HG03095 (cell line): ENCODE measurements around the gene MCM6.

Experiments
- ATAC-seq: cut with Tn5 transposase; IDR thresholded peaks from one replicate; pipeline ENCODE4 v1.9.1; 2021; ENCODE audit warnings: moderate library complexity; ENCODE audit not compliant: unreplicated experiment

The MCM6 gene

DNA sequence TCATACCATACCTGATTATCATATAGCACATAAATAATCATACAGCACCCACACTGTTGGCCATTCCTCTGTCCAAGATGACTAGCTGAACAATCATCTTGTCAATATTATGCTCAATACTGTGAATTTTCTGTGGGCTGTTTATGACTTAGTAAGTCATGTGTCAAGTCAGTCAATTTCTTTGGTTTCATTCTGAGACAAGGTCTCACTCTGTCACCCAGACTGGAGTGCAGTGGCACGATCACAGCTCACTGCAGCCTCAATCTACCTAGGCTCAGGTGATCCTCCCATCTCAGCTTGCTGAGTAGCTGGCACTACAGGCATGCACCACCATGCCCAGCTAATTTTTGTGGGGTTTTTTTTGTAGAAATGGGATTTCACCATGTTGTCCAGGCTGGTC lies 5.7 kb downstream of the MCM6 start:
- peak; percentile 49 for ATAC-seq

DNA sequence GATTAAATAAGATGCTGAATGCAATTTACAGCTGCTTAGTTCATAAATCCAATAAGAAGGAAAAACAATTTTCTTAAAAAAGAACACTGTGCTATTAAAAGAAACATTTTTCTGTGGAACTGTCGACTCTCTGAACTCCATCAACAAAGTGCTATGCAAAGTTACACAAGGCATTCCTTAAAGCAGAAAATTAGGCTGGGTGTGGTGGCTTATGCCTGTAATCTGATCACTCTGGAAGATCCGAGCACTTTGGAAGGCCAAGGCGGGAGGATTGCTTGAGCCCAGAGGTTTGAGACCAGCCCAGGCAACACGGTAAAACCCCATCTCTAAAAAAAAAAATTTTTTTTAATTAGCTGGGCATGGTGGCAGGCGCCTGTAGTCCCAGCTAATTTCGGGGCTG lies 13.0 kb downstream of the MCM6 start:
- no peak for ATAC-seq

DNA sequence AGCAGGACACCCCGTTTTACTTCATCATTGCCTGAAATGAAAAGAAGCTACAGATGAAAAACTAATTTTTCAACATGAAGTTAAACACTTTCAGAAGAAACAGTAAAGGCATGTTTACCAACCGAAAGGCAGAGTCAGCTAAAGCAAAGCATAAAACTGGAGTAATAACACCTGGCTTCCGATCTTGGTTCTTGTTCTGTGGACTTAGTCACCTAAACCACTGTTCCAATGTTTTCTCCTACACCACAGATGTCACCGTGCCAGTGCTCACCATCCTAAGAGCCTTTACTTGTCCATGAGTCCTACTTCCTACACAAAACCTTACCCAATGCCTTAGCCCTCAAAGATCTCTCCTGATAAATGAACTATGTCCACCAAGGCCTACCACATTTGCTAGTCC lies 13.5 kb downstream of the MCM6 start:
- ATAC-seq = no peak

DNA sequence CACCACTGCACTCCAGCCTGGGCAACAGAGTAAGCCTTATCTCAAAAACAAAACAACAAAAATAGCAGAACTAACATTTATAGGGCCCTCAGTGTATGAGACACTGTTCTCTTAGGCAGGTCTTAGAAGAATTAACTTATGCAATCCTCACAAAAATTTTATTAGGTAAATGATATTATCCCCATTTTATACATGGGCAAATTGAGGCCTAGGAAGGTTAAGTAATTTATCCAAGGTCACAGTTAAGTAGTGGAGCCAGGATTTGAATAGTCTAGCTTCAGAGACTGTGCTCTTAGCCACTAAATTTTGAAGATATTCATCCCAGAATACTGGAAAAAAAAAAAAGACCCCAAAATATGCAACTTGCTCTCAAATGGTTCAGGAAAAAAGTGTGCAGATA lies 22.8 kb downstream of the MCM6 start:
- no peak for ATAC-seq

DNA sequence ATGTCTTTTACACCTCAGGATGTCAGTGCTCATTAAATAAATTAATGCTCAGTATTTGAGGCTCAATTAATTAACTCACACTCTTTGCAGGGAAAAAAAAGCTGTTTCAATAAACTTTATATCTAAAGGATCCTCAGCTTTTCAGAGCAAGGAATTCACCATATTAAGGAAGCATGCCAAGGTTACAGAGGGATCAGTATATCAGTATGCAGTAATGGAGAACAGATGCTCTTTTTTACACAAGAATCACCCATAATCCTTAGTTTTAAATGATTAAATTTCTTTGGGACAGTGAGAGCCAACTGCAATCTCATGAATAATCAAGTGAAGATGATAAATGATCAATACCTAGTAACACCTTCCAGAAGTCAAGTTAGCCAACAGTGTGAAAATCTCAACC lies 24.4 kb downstream of the MCM6 start:
- ATAC-seq = no peak

DNA sequence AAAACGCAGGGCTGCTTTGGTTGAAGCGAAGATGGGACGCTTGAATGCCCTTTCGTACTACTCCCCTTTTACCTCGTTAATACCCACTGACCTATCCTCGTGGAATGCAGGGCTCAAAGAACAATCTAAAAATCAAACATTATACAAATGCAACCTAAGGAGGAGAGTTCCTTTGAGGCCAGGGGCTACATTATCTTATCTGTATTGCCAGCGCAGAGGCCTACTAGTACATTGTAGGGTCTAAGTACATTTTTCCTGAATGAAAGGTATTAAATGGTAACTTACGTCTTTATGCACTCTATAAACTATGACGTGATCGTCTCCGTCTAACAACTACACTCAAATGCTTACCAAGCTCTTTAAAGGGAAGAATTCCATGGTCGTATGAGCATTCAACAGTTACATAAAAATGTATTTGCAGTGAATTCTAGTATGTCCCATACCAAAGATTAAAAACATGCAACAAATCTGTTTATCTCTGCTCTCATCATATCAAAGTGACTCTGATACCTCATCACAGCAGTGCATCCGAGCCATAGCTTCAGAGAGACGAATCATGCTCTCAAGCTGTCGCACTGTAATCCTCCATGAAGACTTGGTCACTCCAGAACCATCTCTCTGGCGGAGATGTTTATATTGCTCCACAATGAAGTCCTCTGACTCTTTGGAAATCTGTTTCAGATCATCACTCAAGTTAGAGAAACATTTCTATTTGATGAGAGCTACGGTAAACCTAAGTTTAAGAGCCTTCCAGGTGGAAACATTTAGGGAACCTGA lies 25.2 kb downstream of the MCM6 start:
- no peak for ATAC-seq

DNA sequence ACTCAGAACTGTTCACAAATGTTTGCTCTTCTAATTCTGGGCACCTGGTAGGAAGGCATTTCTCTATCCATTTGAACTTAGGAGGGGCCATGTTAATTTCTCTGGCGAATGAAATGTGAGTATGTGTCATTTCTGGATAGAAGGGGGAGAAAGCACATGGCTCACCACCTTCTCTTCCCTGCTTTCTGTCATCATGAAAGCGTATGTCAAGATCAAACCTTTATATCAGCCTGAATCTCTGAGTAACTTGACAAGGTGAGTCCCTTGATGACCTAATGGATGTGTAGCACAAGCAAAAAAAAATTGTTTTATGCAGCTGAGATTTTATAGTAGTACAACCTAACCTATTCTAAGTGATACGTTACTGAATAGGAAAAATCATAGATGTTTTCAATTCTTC lies 27.2 kb downstream of the MCM6 start:
- ATAC-seq = no peak

DNA sequence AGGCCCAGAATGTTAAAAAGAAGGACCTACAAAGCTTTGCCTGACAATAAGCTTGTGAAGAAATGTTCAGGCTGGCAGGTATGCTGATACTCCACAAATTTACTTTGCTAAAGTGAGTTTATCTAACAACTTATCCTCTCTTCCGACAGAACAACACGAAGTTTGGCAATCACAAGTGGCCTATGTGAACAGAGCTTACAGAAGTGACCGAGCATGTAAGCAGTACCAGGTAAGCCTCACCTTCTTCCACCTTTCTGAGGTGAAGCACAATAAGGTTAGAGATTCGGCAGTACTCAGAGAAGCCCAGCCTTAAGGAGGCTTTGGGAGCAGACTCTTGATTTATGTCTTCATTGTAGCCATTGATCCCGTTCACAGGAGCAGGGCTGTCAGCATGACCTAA lies 30.2 kb downstream of the MCM6 start:
- no peak for ATAC-seq

DNA sequence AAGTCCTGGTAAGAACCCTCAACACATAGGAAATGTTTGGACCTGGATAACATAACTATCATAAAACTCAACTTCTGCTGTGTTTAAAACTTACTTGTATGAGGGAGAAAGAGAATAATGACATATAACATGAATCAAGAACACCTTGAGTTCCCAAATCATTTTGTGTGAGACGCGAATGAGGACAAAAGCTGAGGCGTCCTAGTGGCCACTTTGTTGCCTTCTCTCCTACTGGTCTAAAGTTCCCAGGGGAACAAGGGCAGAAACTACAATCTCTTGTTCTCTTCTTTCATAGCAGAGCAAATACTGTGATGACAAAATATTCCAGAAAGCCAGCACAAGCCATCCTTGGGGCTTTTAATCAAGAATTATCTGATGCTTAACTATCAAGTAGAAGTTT lies 31.0 kb downstream of the MCM6 start:
- no peak for ATAC-seq

DNA sequence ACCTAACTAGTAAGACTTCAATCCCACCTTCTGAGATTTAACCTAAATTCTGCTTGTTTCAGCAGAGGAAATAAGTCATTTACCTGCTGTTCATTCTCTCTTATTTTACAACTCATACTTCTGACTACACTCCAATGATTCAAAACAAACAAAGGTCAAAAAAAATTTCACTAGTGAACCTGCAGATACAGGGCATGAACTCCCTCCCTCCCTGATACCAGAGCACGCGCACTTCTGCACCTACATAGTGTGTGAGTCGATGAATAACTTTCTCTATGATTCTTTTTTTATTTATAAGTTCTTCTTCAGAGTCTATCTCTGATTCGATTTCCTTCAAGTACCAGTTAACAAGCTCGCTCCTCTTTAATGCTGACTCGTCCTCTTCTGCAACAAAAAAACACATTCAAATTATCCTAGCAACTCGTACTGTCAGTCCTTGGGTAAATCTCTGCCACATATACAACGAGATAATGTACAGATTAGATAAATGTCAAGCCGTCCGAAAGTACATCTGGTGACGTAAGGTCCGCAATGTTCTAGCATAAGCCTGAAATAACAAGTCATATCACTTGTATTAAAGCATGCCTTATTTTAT lies 31.8 kb downstream of the MCM6 start:
- no peak for ATAC-seq

DNA sequence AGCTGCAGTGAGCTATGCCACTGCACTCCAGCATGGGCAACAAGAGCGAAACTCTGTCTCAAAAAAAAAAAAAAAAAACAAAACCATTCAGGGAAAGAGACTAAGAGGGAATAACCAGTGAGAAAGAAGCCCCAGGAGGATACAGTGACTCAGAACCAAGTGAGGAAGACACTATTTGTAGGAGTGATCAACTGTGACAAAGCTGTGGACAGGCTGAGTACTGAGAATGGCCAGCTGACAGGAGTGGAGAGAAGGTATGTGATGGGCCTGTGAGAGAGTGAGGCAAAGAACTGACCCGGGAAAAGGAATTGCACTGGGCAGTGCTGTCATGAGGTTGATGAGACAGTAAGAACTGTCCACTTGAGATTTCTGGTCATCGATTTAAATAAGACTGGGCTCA lies 32.6 kb downstream of the MCM6 start:
- no peak for ATAC-seq

DNA sequence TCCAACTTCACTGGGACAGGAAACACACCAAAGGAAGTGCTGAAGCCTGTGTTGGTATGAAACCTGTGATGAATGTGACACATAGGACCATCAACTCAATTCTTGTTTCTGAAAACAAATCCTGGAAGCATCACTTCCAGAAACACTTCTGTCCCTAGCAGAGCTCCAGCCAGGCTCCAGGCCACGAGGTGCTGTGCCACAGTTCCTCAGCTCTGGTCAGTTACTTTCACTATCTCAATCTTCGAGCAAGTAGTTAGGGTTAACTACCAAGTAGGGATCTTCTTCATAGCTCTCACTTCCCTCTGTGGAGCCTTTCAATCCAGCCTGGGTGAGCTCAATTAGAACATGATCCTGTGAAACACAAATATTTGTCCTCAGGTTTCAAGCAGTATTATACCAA lies 35.6 kb downstream of the MCM6 start:
- no peak for ATAC-seq

DNA sequence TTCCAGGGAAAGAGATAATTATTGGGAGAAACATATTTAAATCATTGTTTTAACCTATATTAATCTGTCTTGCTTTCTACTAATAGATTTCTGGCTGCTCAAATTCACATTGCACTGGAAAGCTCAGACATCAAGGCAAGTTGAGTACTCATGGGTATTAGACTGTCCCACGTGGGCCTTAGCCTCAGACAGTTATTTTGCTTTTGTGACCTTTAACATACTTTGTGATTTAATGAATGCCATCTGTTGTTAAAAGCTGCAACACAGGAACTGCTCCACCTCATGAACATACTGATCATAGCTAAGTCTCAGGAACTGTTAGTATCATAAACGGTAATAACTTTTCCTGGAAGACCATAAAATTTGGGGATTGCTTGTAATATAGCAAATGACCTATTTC lies 36.5 kb downstream of the MCM6 start:
- no peak for ATAC-seq

DNA sequence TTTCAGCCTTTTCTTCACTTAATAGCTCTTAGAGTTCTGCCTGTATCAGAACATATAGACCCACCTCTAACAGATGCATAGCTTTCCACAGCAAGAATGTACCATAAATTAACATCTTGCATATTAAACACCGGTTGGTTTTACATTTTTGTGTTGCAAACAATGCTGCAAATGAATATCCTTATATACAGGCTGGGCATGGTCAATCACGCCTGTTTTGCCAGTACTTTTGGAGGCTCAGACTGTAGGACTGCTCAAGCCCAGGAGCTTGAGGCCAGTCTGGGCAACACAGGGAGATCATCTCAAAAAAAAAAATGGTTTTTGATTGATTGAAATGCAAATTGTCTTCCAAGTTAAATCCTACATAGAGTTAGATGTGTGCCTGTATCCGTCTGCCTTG lies 37.7 kb downstream of the MCM6 start:
- ATAC-seq = no peak

DNA sequence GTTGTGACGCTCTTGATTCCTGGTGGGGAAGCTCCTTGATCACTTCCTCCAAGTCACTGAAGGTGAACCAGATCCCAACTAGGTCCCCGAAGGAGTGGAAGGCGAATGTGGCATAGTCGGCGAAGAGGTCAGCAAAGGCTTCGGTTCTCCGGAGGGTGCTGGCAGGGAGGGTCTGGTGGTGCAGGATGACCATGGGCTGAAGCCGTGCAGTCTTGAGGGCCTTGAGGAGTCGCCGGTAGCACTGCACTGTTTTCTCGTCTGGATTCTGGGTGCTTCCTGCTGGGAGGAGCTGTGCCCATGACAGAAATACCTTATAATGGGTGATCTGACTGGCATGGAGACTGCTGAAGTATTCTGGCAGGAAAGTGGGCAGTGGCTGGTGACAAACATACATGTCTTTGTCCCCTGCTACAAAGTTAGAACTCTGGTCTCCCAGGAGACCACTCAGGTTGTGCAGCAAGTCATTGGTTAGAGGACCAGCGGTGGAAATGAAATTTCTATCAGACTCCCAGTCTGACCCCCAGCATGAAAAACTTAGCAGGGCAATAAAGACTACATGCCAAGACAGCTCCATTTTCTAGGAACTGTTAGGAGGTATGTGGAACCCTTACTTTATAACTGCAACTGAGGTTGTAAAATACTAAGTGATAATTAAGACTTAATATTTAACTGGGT lies 39.5 kb downstream of the MCM6 start, which contains the start of gene LCT:
Gene LCT (minus strand): TSS at position 589 of the 675 bp plus-strand sequence. CDS start 15 bp downstream, at position 574.
- ATAC-seq = no peak

DNA sequence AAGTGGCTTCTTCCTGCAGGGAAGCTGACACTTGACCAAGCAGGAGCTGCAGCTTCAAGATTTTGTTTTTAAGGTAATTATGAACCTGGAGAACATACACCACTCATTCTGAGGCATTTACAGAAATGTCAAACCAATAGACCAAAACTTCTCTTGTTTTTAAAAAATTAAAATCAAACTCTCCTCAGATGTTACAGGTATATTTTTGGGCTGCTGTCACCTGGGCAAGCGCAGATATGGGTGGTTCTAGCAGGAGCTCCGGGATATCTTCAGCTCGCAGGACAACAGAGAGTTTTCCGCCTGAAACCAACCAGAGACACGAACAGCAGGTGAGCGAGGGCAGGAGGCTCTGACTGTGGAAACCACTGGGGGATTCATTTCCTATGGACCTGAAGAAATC lies 43.4 kb downstream of the MCM6 start:
- no peak for ATAC-seq

DNA sequence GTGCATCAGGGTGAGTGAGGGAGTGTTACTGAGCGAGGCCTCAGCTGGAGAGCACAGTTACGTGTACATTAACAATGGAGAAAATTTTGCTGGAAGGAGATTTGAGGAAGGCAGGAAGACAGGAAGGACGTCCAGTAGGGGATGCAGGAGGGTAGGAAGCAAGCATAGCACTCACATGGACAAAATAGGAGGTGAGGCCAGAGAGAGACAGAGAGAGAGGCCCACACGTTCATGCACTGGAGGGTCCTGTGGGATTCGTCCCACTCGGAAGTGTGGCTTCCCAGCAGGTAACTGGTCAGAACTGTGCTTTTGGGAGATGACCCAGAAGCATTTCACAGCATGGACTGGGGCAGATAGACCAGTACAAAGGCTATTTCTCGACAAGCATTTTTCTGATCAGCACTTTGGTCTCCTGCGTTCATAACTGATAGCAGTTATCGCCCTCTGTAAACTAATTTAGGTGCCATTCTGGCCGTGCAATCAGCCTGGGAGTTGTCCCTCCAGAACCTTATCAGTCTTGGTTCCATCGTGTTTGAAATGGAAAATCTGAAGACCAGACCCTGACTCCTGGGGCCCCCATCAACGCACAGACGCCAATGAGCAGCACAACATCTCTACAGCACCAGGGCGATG lies 44.9 kb downstream of the MCM6 start:
- no peak for ATAC-seq

DNA sequence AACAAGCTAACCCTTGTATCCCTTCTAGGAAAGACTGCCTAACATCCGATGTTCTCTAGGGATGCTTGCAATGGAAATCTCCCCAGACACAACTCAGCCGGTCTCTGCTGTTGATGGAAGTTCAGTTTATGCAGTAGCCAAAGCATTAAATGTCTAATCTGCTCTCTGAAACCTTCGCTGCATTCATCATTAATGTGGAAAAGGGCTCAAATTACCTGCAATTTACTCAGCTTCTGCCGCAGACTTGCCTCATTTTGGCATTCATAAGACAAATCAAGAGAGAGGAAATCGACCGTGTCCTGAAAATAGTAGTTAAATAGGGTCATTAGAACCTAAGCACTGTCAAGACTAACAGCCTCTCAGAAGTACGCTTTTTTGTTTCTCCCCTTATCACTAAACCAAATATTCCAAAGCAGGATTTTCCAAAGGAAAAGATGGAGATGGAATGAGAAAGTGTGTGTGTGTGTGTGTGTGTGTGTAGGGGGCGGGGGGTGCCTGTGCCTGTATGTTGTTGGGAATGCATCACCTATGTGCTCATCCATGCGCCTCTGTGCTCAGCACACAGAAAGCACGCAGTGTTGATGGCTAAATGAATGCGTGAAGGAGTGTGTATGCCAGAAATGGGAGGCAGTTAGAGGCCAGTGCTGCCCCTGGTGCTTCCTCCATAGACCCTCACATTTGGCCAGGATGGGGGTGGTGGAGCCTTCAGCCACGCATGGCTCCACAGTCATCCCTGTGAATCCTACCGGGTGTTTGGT lies 46.7 kb downstream of the MCM6 start:
- ATAC-seq = no peak

DNA sequence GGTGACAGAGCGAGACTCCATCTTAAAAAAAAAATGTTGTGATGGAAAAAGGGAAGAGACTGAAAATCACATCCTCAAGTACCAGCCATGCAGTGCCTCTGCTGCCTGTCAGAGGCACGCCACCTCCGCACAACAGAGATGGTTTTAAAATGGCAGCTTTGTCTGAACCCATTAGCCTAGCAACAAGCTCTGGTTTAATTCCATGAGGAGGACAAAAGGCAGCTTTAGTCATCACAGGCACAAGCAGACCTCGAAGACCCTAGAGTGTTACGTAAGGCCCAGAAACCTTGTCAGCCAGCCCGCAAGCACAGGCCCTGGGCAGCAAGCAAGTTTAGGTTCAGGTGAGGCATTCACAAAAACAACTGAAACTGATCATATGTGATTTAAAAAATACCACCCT lies 49.7 kb downstream of the MCM6 start:
- no peak for ATAC-seq

DNA sequence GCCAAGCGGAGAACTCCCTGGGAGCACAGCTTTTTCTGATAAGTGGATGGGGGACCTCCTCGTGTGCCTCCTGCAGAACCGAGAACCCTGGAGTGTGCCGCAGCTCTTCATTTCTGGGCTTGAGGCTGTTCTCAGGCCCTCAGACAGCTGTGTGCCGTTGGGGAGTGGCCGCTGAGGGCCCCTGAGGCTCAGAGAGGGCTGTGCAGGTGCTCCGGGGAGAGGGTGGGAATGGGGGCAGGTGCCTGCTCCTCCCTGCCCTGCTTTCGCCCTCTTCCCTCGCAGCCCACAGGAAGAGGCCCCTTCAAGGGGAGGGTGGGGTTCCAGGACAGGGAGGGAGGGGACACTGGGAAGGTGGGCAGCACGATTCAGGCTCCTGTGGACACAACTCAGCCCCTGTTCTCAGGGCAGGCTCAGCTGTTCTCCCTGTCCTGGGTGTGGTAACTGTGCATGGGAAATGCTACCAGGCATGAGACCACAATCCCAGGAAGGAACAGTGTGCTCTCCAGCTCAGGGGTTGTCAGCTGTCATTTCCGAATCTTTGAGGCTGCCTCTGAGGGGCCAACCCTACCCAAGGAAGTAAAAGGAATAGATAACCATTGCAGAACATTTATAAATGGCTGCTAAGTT lies 50.6 kb downstream of the MCM6 start:
- no peak for ATAC-seq

DNA sequence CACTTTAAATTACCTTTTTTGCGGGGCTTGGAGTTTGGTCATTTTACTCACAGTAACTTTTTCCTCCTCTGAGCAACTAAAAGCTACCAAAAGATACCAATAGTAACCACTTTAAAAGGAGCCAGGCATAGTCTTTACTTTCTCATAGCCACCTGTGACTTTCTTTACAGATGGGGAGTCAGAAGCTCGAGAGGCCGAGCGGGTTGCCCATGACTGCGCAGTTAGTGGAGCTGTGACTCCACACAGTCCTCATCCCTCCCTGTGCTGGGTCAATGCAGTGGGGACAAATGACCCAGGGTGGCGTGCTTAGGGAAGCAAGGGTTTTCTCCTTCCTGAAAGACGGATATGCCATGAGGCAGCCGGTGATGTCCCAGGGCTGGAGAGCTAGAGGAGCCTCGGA lies 51.1 kb downstream of the MCM6 start:
- no peak for ATAC-seq
